CD4-positive, alpha-beta T cell treated with Interleukin-10 for 1 hour (primary cell): ENCODE data around the gene LYVE1.
"Not testable (repeated sequence)": the region's sequence is repeated elsewhere in the genome, so short reads cannot be mapped to it uniquely, and the experiment has no call there.

ENCODE experiments used
- DNase-seq: peaks from one replicate; pipeline ENCODE4 v3.0.0-alpha.2; 2020

The LYVE1 gene

GRCh38 chr11:10568486-10568941 is at the start of gene LYVE1:
LYVE1 (minus strand) TSS chr11:10568665; CDS start chr11:10568532, 133 bp downstream.
- DNase-seq, result no peak

GRCh38 chr11:10617551-10617950 is 49.1 kb upstream of the LYVE1 start:
- DNase-seq, result no peak

- no peak for DNase-seq
Measured at GRCh38 chr11:10611979-10612862, 43.8 kb upstream of the LYVE1 start.

- no peak for DNase-seq
Measured at GRCh38 chr11:10609636-10610035, 41.2 kb upstream of the LYVE1 start.

- no peak for DNase-seq
Measured at GRCh38 chr11:10608584-10608983, 40.1 kb upstream of the LYVE1 start.

GRCh38 chr11:10607462-10608132 is 39.1 kb upstream of the LYVE1 start:
- DNase-seq, result no peak

- DNase-seq, result no peak
Measured at GRCh38 chr11:10606536-10607208, 38.2 kb upstream of the LYVE1 start.

- no peak for DNase-seq
Measured at GRCh38 chr11:10605941-10606381, 37.5 kb upstream of the LYVE1 start.

- no peak for DNase-seq
Measured at GRCh38 chr11:10604798-10605197, 36.3 kb upstream of the LYVE1 start.

- no peak for DNase-seq
Measured at GRCh38 chr11:10604340-10604748, 35.9 kb upstream of the LYVE1 start.

- DNase-seq, result no peak
Measured at GRCh38 chr11:10603721-10604297, 35.3 kb upstream of the LYVE1 start.

GRCh38 chr11:10602945-10603344 is 34.5 kb upstream of the LYVE1 start:
- no peak for DNase-seq

GRCh38 chr11:10602366-10602765 is 33.9 kb upstream of the LYVE1 start:
- no peak for DNase-seq

GRCh38 chr11:10601837-10602236 is 33.4 kb upstream of the LYVE1 start:
- no peak for DNase-seq

- no peak for DNase-seq
Measured at GRCh38 chr11:10600570-10601248, 32.2 kb upstream of the LYVE1 start.

- no peak for DNase-seq
Measured at GRCh38 chr11:10599388-10600175, 31.1 kb upstream of the LYVE1 start.

- DNase-seq, result no peak
Measured at GRCh38 chr11:10598816-10599215, 30.4 kb upstream of the LYVE1 start.

- no peak for DNase-seq
Measured at GRCh38 chr11:10597877-10598351, 29.4 kb upstream of the LYVE1 start.

GRCh38 chr11:10595840-10596239 is 27.4 kb upstream of the LYVE1 start:
- DNase-seq, result not testable (repeated sequence)

- no peak for DNase-seq
Measured at GRCh38 chr11:10594407-10594806, 25.9 kb upstream of the LYVE1 start.

- DNase-seq, result no peak
Measured at GRCh38 chr11:10592331-10592730, 23.9 kb upstream of the LYVE1 start.
